Germinal center (tissue), 1 donor: ENCODE measurements around the gene DESI2.
A peak's percentile ranks its signal among the peaks of the same experiment; 100 is the strongest.
"Not testable (repeated sequence)": the region's sequence is repeated elsewhere in the genome, so short reads cannot be mapped to it uniquely, and the experiment has no call there.

Experiments
- DNase-seq: peaks from one replicate; pipeline ENCODE4 v3.0.0; 2012; ENCODE audit warnings: mixed read lengths, low spot score

Gene DESI2

GRCh38 chr1:244705261-244706234 is 52.6 kb downstream of the DESI2 start:
- no peak for DNase-seq

- DNase-seq = no peak
These were observed 56.1 kb downstream of the DESI2 start for GRCh38 chr1:244709076-244709475.

- DNase-seq = no peak
These were observed 56.8 kb downstream of the DESI2 start for GRCh38 chr1:244709476-244710368.

- peak; percentile 21 for DNase-seq
These were observed 57.6 kb downstream of the DESI2 start for GRCh38 chr1:244710474-244711062.

- DNase-seq = no peak
These were observed 59.7 kb downstream of the DESI2 start for GRCh38 chr1:244712669-244713068.

GRCh38 chr1:244713332-244713731 is 60.4 kb downstream of the DESI2 start:
- no peak for DNase-seq

GRCh38 chr1:244727871-244728474 is 75.0 kb downstream of the DESI2 start:
- DNase-seq = no peak

- DNase-seq = peak; percentile 52
These were observed 77.4 kb downstream of the DESI2 start for GRCh38 chr1:244730153-244730933.

- DNase-seq = no peak
These were observed 78.1 kb downstream of the DESI2 start for GRCh38 chr1:244730934-244731434.

- DNase-seq = no peak
These were observed 78.7 kb downstream of the DESI2 start for GRCh38 chr1:244731651-244732050.

GRCh38 chr1:244732851-244733450 is 80.0 kb downstream of the DESI2 start:
- DNase-seq = no peak

GRCh38 chr1:244735404-244735803 is 82.5 kb downstream of the DESI2 start:
- peak; percentile 24 for DNase-seq

GRCh38 chr1:244735876-244736561 is 83.1 kb downstream of the DESI2 start:
- no peak for DNase-seq

- DNase-seq = not testable (repeated sequence)
These were observed 86.2 kb downstream of the DESI2 start for GRCh38 chr1:244739140-244739539.

GRCh38 chr1:244740027-244740617 is 87.2 kb downstream of the DESI2 start:
- not testable (repeated sequence) for DNase-seq

- no peak for DNase-seq
These were observed 88.8 kb downstream of the DESI2 start for GRCh38 chr1:244741692-244742091.

GRCh38 chr1:244749230-244750016 is 96.5 kb downstream of the DESI2 start:
- no peak for DNase-seq

GRCh38 chr1:244751271-244751895 is 98.5 kb downstream of the DESI2 start:
- no peak for DNase-seq
